Activated T-cell treated with anti-CD3 and anti-CD28 coated beads, Interleukin-2, amount 50 U/mL, for 72 hours (primary cell): ENCODE data around the gene OR1Q1. TPM values are rescaled to one million over a fixed set of nuclear protein-coding genes. Genes with fewer than 3 reads are reported as not detected.
"Not testable (repeated sequence)": the region's sequence is repeated elsewhere in the genome, so short reads cannot be mapped to it uniquely, and the experiment has no call there.

Experiments used
- ATAC-seq, 2 donors: fragments of 150-1000 bp; cut with Tn5 transposase; replicated peaks in 1 of 2; 2 replicates each; pipeline ENCODE4 v1.10.0; 2021; ENCODE audit warnings: moderate library complexity in 2 of 2, mild to moderate bottlenecking in 1 of 2
- DNase-seq, 2 donors: peaks; one replicate each; pipeline ENCODE4 v3.0.0; 2021 to 2022; ENCODE audit warnings: mixed read lengths in 1 of 2
- H3K27ac Mint-ChIP-seq: one replicate; pipeline ENCODE4 v1.8.0; 2022; ENCODE audit warnings: mild to moderate bottlenecking, moderate library complexity, mixed read lengths
- H3K27me3 Mint-ChIP-seq: one replicate; pipeline ENCODE4 v1.8.0; 2022; ENCODE audit warnings: low read depth, mixed read lengths
- H3K36me3 Mint-ChIP-seq, 2 donors: one replicate each; pipeline ENCODE4 v1.8.0; 2022; ENCODE audit warnings: mixed read lengths in 2 of 2, mild to moderate bottlenecking in 1 of 2; ENCODE audit not compliant: insufficient read depth in 2 of 2
- H3K4me1 Mint-ChIP-seq: one replicate; pipeline ENCODE4 v1.8.0; 2022; ENCODE audit warnings: low read depth, mixed read lengths
- H3K4me3 Mint-ChIP-seq, 2 donors: one replicate each; pipeline ENCODE4 v1.8.0; 2022; ENCODE audit warnings: mild to moderate bottlenecking in 2 of 2, mixed read lengths in 2 of 2, moderate library complexity in 2 of 2
- H3K9me3 Mint-ChIP-seq, 2 donors: one replicate each; pipeline ENCODE4 v1.8.0; 2022; ENCODE audit warnings: mixed read lengths in 2 of 2
- total RNA-seq, 2 donors: library from RNA; stranded (reverse); gene quantifications; one replicate each; pipeline ENCODE4 v1.2.3, GENCODE V29; 2022

Gene OR1Q1, protein sequence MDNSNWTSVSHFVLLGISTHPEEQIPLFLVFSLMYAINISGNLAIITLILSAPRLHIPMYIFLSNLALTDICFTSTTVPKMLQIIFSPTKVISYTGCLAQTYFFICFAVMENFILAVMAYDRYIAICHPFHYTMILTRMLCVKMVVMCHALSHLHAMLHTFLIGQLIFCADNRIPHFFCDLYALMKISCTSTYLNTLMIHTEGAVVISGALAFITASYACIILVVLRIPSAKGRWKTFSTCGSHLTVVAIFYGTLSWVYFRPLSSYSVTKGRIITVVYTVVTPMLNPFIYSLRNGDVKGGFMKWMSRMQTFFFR
- under 1 TPM in 1 of 2 donors, not detected in 1; 0.26 TPM for total RNA-seq

DNA sequence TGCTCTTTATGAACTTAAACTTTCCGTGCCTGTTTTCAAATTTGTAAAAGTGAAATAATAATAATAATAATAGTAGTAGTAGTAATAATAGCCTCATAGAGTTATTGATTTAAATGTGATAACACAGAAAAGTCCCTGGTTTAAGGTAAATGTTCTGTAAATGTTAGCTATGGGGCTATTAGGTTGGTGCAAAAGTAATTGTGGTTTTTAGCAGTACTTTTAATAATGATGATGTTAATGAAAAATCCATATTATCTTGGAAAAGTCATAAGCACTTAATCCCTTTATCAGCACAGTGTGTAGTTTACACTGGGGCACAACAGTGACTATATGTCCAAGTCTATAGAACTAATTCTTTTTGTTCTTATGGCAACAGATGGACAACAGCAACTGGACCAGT, at the start of gene OR1Q1:
Gene OR1Q1, plus strand, starts transcription at position 377 of the 400 bp plus-strand sequence. Its CDS starts 0 bp downstream, at position 377.
- no peak within 1 kb of the TSS for H3K27ac Mint-ChIP-seq
- H3K4me1 Mint-ChIP-seq, result no peaks in the 10 kb centered on the region
- H3K27me3 Mint-ChIP-seq, result peaks cover 18% of the 10 kb centered on the region
- no peak for DNase-seq
- H3K4me3 Mint-ChIP-seq, result no peak within 1 kb of the TSS
- H3K36me3 Mint-ChIP-seq, result no peaks in the 10 kb centered on the region
- no peak for ATAC-seq
- peaks cover 0 to 2% of the 10 kb centered on the region in 2 donors for H3K9me3 Mint-ChIP-seq

DNA sequence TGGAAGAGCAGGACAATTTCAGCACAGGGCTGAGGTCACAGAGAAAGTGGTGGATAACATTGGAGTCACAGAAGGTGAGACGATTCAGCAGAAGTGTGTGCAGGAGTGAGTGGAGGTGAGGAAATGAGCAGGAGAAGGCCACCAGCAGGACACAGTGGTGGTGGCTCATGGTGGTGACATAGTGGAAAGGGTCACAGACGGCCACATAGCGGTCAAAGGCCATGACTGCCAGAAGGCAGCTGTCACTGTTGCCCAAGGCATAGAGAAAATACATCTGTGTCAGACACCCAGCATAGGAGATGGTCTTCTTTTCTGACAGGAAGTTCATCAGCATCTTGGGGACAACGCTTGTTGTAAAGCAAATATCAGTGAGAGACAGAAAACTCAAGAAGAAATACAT, 46.6 kb upstream of the OR1Q1 start:
- Mint-ChIP-seq H3K4me1 (peaks cover 13% of the 10 kb centered on the region), H3K27me3 (no peaks in the 10 kb centered on the region), H3K4me3 (no peak overlapping the region), H3K36me3 (peaks cover 0 to 2% of the 10 kb centered on the region in 2 donors), H3K27ac (no peak overlapping the region), H3K9me3 (no peaks in the 10 kb centered on the region)
- no peak for ATAC-seq
- no peak for DNase-seq

DNA sequence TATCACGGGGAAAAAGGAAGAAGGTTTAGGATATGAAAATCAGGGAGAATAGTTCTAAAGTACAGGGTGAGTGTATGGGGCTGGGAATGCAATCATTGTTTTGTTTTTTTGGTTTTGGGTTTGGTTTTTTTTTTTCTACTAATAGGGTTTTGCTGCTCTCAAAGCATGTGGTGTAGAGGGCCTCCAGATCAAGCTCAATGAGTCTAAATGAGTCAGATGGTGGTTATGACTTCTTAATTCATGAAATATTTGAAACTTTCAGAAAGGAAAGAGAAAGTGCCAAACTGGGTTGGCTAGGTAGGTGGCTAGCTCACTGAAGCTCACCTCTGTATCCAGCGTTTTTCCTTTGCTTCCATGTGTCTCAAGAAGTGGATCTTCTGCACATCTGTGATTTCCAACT, 42.1 kb upstream of the OR1Q1 start:
- Mint-ChIP-seq H3K27ac (no peak overlapping the region), H3K9me3 (no peaks in the 10 kb centered on the region), H3K27me3 (no peaks in the 10 kb centered on the region), H3K4me1 (peaks cover 13% of the 10 kb centered on the region), H3K36me3 (peaks cover 0 to 2% of the 10 kb centered on the region in 2 donors), H3K4me3 (no peak overlapping the region)
- DNase-seq (peak in 1 of 2 donors; percentile 24), ATAC-seq (peak; percentile 91 to 97)

DNA sequence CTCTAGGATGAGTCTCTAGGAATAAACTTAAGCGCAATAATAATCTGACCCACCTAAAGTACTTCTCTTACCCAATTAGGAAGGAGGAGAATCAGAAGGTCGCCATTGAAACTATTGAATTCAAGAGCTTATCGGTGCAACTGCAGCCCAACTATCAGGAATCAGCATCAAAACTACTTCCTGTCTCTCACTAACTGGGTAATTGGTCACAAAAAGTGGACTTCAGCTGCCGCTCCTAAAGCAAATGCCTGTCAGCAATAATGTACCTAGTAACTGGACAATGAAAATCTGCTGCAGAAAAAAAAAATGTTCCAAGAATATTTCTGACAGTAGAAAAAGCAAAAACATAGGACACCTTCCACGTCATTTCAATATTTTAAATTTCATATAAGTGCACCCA, 34.7 kb upstream of the OR1Q1 start:
- DNase-seq (no peak), ATAC-seq (no peak)
- H3K27ac Mint-ChIP-seq, result no peak overlapping the region
- H3K4me1 Mint-ChIP-seq, result no peaks in the 10 kb centered on the region
- H3K36me3 Mint-ChIP-seq, result peaks cover 0 to 2% of the 10 kb centered on the region in 2 donors
- H3K4me3 Mint-ChIP-seq, result no peak overlapping the region
- H3K9me3 Mint-ChIP-seq, result no peaks in the 10 kb centered on the region
- no peaks in the 10 kb centered on the region for H3K27me3 Mint-ChIP-seq

DNA sequence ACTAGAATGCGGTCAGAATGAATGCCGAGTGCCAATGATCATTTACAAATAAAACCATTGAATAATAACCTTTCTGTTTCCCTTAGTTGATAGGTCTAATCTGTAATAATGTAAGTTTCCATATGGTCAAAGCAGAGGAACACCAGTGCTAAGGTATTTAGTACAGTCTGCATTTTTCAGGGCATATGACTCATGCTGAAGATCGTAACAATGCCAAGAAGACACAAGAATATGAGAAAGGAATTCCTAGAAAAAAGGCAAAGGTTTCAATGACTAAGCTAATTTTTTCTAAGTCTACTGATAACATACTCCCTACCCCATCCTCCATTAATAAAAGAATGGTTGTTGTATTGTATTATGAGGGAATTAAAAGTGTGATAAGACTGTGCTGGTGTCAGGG, 34.2 kb upstream of the OR1Q1 start:
- Mint-ChIP-seq H3K4me3 (no peak overlapping the region), H3K9me3 (no peaks in the 10 kb centered on the region), H3K36me3 (peaks cover 0 to 2% of the 10 kb centered on the region in 2 donors), H3K4me1 (no peaks in the 10 kb centered on the region), H3K27me3 (no peaks in the 10 kb centered on the region), H3K27ac (no peak overlapping the region)
- ATAC-seq (no peak), DNase-seq (no peak)

DNA sequence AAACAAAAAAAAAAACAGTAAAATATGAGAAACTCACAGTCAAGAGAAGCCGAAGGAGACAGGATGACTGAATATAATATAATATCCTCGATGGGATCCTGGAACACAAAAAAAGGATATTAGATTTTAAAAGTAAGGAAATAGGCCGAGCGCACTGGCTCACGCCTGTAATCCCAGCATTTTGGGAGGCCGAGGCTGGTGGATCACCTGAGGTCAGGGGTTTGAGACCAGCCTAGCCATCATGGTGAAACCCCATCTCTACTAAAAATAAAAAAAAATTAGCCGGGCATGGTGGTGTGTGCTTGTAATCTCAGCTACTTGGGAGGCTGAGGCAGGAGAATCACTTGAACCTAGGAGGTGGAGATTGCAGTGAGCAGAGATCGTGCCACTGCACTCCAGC, 31.3 kb upstream of the OR1Q1 start, which contains the start of gene OR1L8:
Gene OR1L8, minus strand, starts transcription at position 101 of the 400 bp plus-strand sequence. CDS start 14,907 bp downstream, outside the sequence.
- DNase-seq, H3K27me3 Mint-ChIP-seq, H3K27ac Mint-ChIP-seq, H3K4me1 Mint-ChIP-seq, H3K36me3 Mint-ChIP-seq, H3K4me3 Mint-ChIP-seq, H3K9me3 Mint-ChIP-seq, ATAC-seq: not testable (repeated sequence)

DNA sequence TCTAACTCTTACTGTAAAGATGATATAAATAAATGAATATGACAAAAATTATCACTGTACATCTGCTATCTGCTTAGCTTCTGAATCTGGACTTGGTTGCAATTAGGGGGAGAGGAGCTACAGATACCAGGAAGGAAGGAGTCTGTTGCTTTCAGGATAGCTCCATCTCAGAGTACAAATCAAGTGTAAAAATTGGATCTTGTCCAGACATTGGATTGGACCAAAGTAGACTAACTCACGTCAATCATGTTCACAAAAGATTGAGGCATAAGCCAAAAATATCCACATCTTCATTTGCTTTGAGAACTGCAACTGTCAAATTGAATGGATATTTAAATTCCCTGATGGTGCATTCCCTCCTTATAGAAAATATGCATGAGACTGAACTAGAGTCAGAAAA, 8.8 kb upstream of the OR1Q1 start:
- Mint-ChIP-seq H3K9me3 (peaks cover 0 to 6% of the 10 kb centered on the region in 2 donors), H3K4me3 (no peak overlapping the region), H3K27me3 (peaks cover 14% of the 10 kb centered on the region), H3K36me3 (peaks cover 3% of the 10 kb centered on the region in 2 donors), H3K4me1 (no peaks in the 10 kb centered on the region), H3K27ac (no peak overlapping the region)
- DNase-seq (no peak), ATAC-seq (no peak)

DNA sequence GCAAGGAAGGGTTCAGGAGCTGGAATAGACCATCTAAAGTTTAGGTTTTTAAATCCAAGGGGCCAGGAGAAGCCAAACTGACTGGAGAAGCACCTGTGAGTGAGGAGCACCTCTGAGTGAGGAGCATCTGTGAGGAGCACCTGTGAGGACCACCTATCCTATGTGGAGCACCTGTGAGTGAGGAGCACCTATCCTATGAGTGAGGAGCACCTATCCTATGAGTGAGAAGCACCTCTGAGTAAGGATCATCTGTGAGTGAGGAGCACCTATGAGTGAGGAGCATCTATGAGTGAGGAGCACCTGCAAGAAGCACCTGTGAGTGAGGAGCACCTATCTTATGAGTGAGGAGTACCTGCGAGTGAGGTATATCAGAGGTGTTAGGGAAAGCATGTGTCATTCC, 8.0 kb upstream of the OR1Q1 start:
- no peak for ATAC-seq
- Mint-ChIP-seq H3K9me3 (peaks cover 0 to 6% of the 10 kb centered on the region in 2 donors), H3K4me3 (no peak overlapping the region), H3K27me3 (peaks cover 14% of the 10 kb centered on the region), H3K27ac (no peak overlapping the region), H3K36me3 (peaks cover 1 to 3% of the 10 kb centered on the region in 2 donors), H3K4me1 (no peaks in the 10 kb centered on the region)
- no peak for DNase-seq

DNA sequence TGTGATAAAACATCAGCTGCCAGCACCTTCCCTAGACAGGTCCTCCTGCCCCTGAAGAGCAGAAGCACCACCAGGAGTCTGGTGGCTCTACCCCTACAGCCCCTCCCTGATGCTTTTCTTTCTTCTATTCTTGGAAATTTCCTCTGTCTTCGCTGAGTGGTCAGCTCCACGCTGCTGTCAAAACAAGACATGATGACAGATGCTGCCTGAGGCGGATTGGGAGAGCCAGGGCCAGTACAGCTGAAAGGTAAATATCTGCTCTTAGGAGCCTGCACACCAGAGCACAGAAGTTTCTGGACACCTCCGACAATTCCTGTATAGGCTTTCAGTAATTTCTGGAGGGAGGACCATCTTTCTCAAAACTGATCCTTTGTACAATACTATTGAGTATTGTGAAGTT, 4.7 kb upstream of the OR1Q1 start:
- peaks cover 9% of the 10 kb centered on the region for H3K27me3 Mint-ChIP-seq
- H3K36me3 Mint-ChIP-seq, result no peaks in the 10 kb centered on the region
- ATAC-seq, result no peak
- no peak for DNase-seq
- H3K4me3 Mint-ChIP-seq, result no peak overlapping the region
- no peak overlapping the region for H3K27ac Mint-ChIP-seq
- no peaks in the 10 kb centered on the region for H3K4me1 Mint-ChIP-seq
- H3K9me3 Mint-ChIP-seq, result no peaks in the 10 kb centered on the region

DNA sequence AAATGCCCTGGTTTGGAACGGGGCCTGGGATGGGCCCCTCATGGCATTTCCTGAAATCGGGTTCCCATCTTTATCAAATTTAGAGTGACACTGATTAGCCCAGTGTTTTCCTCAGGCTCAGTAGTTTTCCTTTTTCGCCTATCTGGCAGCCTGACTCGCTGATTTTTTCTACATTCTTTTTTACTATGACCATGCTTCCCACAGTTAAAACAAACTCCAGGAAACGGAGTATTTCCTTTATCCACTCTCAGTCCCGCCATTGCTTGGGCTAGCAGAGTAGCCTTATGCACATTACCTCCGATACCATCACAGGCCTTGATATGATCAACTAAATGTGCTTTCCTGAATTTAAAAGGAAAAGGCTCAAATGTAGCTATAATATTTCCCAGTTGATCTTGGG, 5.5 kb downstream of the OR1Q1 start:
- DNase-seq (no peak), ATAC-seq (no peak)
- Mint-ChIP-seq H3K27ac (no peak overlapping the region), H3K4me1 (no peaks in the 10 kb centered on the region), H3K4me3 (no peak overlapping the region), H3K9me3 (peaks cover 0 to 2% of the 10 kb centered on the region in 2 donors), H3K27me3 (peaks cover 17% of the 10 kb centered on the region), H3K36me3 (no peaks in the 10 kb centered on the region)

DNA sequence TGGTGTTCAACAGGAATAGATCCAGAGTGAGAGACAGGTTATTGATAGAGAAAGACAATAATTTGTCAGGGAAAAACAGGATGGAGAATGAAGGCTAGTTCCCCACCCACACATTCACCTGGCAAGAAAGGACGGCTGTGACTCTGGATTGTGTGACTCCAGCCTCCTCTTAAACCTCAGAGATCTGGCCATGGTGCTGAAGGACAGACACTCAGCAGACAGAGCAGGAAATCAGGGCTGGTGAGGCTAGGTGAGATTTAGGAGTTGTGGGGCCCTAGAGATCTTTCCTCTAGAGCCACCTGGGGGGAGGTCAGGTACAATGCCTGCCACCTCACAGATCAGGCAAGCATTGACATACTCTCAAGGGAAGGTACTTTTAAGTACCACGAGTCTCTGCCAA, 27.7 kb downstream of the OR1Q1 start:
- ATAC-seq (no peak), DNase-seq (no peak)
- H3K9me3 Mint-ChIP-seq, result peaks cover 4 to 10% of the 10 kb centered on the region in 2 donors
- H3K4me1 Mint-ChIP-seq, result no peaks in the 10 kb centered on the region
- H3K36me3 Mint-ChIP-seq, result peaks cover 0 to 4% of the 10 kb centered on the region in 2 donors
- H3K27me3 Mint-ChIP-seq, result peaks cover 7% of the 10 kb centered on the region
- no peak overlapping the region for H3K27ac Mint-ChIP-seq
- no peak overlapping the region for H3K4me3 Mint-ChIP-seq

DNA sequence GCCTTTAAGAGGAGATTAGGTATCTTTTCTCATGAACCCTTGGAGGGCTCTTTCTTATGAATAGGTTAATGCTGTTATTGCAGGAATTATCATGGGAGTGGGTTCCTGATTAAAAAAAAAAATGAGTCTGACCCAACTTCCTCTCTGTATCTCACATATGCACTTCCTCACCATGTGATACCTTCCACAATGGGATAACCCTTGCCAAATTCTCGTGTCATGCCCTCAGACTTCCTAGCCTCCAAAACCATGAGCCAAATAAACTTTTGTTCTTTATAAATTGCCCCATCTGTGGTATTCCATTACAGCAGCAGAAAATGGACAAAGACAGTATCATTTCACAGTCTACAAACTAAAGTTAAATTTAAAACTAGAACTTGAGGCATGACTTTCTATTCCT, 41.8 kb downstream of the OR1Q1 start:
- H3K27me3 Mint-ChIP-seq, result no peaks in the 10 kb centered on the region

DNA sequence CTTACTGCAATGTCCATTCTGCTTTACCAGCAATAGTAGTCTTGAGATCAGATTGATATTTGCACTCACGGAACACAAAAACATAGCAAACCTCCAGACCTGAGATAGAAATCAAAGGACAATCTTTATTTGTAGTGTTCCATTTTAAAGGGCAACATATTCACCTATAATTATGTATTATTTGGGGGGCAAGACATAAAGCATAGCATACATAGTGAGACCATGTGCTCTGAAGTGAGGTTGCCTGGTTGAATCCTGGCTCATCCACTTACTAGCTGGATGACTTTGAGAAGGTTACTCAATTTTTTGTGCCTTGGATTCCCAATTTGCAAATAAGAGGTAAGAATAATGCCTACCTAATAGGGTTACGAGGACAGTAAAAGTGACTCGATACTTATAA, 43.0 kb downstream of the OR1Q1 start, which contains the start of gene OR1B1:
Gene OR1B1, minus strand, starts transcription at position 101 of the 400 bp plus-strand sequence.
- Mint-ChIP-seq H3K27ac (no peak within 1 kb of the TSS), H3K36me3 (no peaks in the 10 kb centered on the region), H3K4me1 (no peaks in the 10 kb centered on the region), H3K4me3 (no peak within 1 kb of the TSS), H3K27me3 (no peaks in the 10 kb centered on the region), H3K9me3 (no peaks in the 10 kb centered on the region)
- DNase-seq, result no peak
- ATAC-seq, result no peak

More for the DNA sequence above, 41.8 kb downstream of the OR1Q1 start:
- Mint-ChIP-seq H3K4me3 (no peak overlapping the region), H3K9me3 (no peaks in the 10 kb centered on the region), H3K36me3 (no peaks in the 10 kb centered on the region), H3K27ac (no peak overlapping the region), H3K4me1 (no peaks in the 10 kb centered on the region)
- ATAC-seq (no peak), DNase-seq (no peak)

DNA sequence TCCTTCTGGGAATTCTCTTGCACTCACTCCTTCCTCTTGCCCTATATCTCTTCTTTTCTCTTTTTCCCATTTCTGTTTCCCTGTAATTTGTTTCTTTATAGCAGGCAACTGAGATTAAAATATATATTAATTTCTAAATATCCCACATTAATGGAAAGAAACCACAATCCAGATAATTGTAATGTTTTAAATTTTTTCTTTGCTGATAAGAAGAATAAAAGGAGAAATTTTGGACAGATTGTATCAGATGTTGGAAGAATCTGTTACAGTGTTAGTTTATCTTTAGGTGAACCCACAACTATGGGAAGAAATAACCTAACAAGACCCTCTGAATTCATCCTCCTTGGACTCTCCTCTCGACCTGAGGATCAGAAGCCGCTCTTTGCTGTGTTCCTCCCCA, 46.9 kb downstream of the OR1Q1 start, which contains the start of gene OR1L1:
Gene OR1L1, plus strand, starts transcription at position 301 of the 400 bp plus-strand sequence. Its CDS starts 0 bp downstream, at position 301.
- Mint-ChIP-seq H3K4me1 (no peaks in the 10 kb centered on the region), H3K9me3 (peaks cover 3% of the 10 kb centered on the region in 2 donors), H3K27ac (no peak within 1 kb of the TSS), H3K36me3 (no peaks in the 10 kb centered on the region), H3K27me3 (peaks cover 11% of the 10 kb centered on the region), H3K4me3 (no peak within 1 kb of the TSS)
- ATAC-seq (no peak), DNase-seq (no peak)
